ENCODE measurements around the gene NRXN2. TPM values are rescaled to one million over a fixed set of nuclear protein-coding genes. Genes with fewer than 3 reads are reported as not detected.

NRXN2 gene
- total RNA-seq, 2 donors from 2014 or later, result 0.84 to 1.3 TPM

- Mint-ChIP-seq H3K27ac (no peak overlapping the region), H3K36me3 (no peaks in the 10 kb centered on the region), H3K9me3 (no peaks in the 10 kb centered on the region)
- ATAC-seq (no peak), DNase-seq (ENCODE audit: low spot score in 2 of 2) (no peak)
Measured at GRCh38 chr11:64751136-64751535, 28.1 kb upstream of the NRXN2 start.

GRCh38 chr11:64750361-64751054, 27.5 kb upstream of the NRXN2 start:
- no peak for ATAC-seq
- peak overlapping the region in 1 of 2 donors; percentile 30 for H3K27ac Mint-ChIP-seq
- H3K9me3 Mint-ChIP-seq, result no peaks in the 10 kb centered on the region
- H3K36me3 Mint-ChIP-seq, result no peaks in the 10 kb centered on the region
- no peak for DNase-seq (ENCODE audit: low spot score in 2 of 2)

- DNase-seq (ENCODE audit: low spot score in 2 of 2), result no peak
- H3K27ac Mint-ChIP-seq, result no peak overlapping the region
- ATAC-seq, result no peak
Measured at GRCh38 chr11:64747961-64748665, 25.1 kb upstream of the NRXN2 start.

GRCh38 chr11:64746486-64746885, 23.5 kb upstream of the NRXN2 start:
- ATAC-seq, result no peak
- no peaks in the 10 kb centered on the region for H3K9me3 Mint-ChIP-seq
- no peak overlapping the region for H3K27ac Mint-ChIP-seq
- no peaks in the 10 kb centered on the region for H3K36me3 Mint-ChIP-seq
- DNase-seq (ENCODE audit: low spot score in 2 of 2), result no peak

More at GRCh38 chr11:64747961-64748665, 25.1 kb upstream of the NRXN2 start:
- H3K9me3 Mint-ChIP-seq, result no peaks in the 10 kb centered on the region
- no peaks in the 10 kb centered on the region for H3K36me3 Mint-ChIP-seq

- Mint-ChIP-seq H3K36me3 (no peaks in the 10 kb centered on the region), H3K27ac (peak overlapping the region; percentile 55 to 87), H3K9me3 (no peaks in the 10 kb centered on the region)
- ATAC-seq (peak; percentile 35 to 40), DNase-seq (ENCODE audit: low spot score in 2 of 2) (peak; percentile 59 to 72)
Measured at GRCh38 chr11:64745521-64746328, 22.7 kb upstream of the NRXN2 start.

GRCh38 chr11:64745189-64745520, 22.2 kb upstream of the NRXN2 start:
- no peaks in the 10 kb centered on the region for H3K9me3 Mint-ChIP-seq
- peak in 1 of 2 donors; percentile 40 for ATAC-seq
- peak; percentile 44 to 84 for DNase-seq (ENCODE audit: low spot score in 2 of 2)

GRCh38 chr11:64744544-64745188, 21.7 kb upstream of the NRXN2 start:
- ATAC-seq (peak in 1 of 2 donors; percentile 4), DNase-seq (ENCODE audit: low spot score in 2 of 2) (no peak)
- no peaks in the 10 kb centered on the region for H3K9me3 Mint-ChIP-seq
- H3K27ac Mint-ChIP-seq, result peak overlapping the region in 1 of 2 donors; percentile 87
- no peaks in the 10 kb centered on the region for H3K36me3 Mint-ChIP-seq

More at GRCh38 chr11:64745189-64745520, 22.2 kb upstream of the NRXN2 start:
- Mint-ChIP-seq H3K36me3 (no peaks in the 10 kb centered on the region), H3K27ac (peak overlapping the region; percentile 55 to 87)

- DNase-seq (ENCODE audit: low spot score in 2 of 2) (peak; percentile 75 to 92), ATAC-seq (peak; percentile 46 to 61)
- no peaks in the 10 kb centered on the region for H3K36me3 Mint-ChIP-seq
- H3K27ac Mint-ChIP-seq, result peak within 1 kb of the TSS; percentile 87 to 89
- no peaks in the 10 kb centered on the region for H3K9me3 Mint-ChIP-seq
Measured at GRCh38 chr11:64743591-64744543, 20.9 kb upstream of the NRXN2 start, which contains the start of gene RASGRP2. Gene RASGRP2, minus strand, starts transcription at chr11:64744142. Its CDS starts 1,276 bp downstream, at chr11:64742866.

- H3K27ac Mint-ChIP-seq, result no peak overlapping the region
- no peaks in the 10 kb centered on the region for H3K36me3 Mint-ChIP-seq
- H3K9me3 Mint-ChIP-seq, result no peaks in the 10 kb centered on the region
- DNase-seq (ENCODE audit: low spot score in 2 of 2) (peak; percentile 82 to 87), ATAC-seq (peak; percentile 47 to 55)
Measured at GRCh38 chr11:64742889-64743590, 20.0 kb upstream of the NRXN2 start.

- ATAC-seq (peak; percentile 13 to 17), DNase-seq (ENCODE audit: low spot score in 2 of 2) (peak in 1 of 2 donors; percentile 14)
- no peaks in the 10 kb centered on the region for H3K9me3 Mint-ChIP-seq
- H3K36me3 Mint-ChIP-seq, result no peaks in the 10 kb centered on the region
- H3K27ac Mint-ChIP-seq, result no peak overlapping the region
Measured at GRCh38 chr11:64742087-64742888, 19.3 kb upstream of the NRXN2 start.

- H3K27ac Mint-ChIP-seq, result no peak overlapping the region
Measured at GRCh38 chr11:64741375-64742086, 18.5 kb upstream of the NRXN2 start.

GRCh38 chr11:64739871-64740270, 16.9 kb upstream of the NRXN2 start:
- no peak for ATAC-seq
- Mint-ChIP-seq H3K9me3 (no peaks in the 10 kb centered on the region), H3K36me3 (no peaks in the 10 kb centered on the region), H3K27ac (no peak overlapping the region)
- no peak for DNase-seq (ENCODE audit: low spot score in 2 of 2)

More at GRCh38 chr11:64741375-64742086, 18.5 kb upstream of the NRXN2 start:
- no peaks in the 10 kb centered on the region for H3K36me3 Mint-ChIP-seq
- ATAC-seq (no peak), DNase-seq (ENCODE audit: low spot score in 2 of 2) (no peak)
- H3K9me3 Mint-ChIP-seq, result no peaks in the 10 kb centered on the region

GRCh38 chr11:64736654-64737053, 13.7 kb upstream of the NRXN2 start:
- ATAC-seq (no peak), DNase-seq (ENCODE audit: low spot score in 2 of 2) (no peak)
- Mint-ChIP-seq H3K27ac (peak overlapping the region in 1 of 2 donors; percentile 11), H3K36me3 (no peaks in the 10 kb centered on the region), H3K9me3 (no peaks in the 10 kb centered on the region)
